Stimulated activated CD8-positive, alpha-beta memory T cell treated with anti-CD3 and anti-CD28 coated beads, Interleukin-12 subunit alpha, Interleukin-12 subunit beta, amount 100 ng/mL, for 24 hours (primary cell): ENCODE results near the gene SVIL.
"Not testable (repeated sequence)": the region's sequence is repeated elsewhere in the genome, so short reads cannot be mapped to it uniquely, and the experiment has no call there.

Experiments used
- DNase-seq: peaks from one replicate; pipeline ENCODE4 v3.0.0-alpha.2; 2020; ENCODE audit errors: extremely low read depth

Gene SVIL

DNA sequence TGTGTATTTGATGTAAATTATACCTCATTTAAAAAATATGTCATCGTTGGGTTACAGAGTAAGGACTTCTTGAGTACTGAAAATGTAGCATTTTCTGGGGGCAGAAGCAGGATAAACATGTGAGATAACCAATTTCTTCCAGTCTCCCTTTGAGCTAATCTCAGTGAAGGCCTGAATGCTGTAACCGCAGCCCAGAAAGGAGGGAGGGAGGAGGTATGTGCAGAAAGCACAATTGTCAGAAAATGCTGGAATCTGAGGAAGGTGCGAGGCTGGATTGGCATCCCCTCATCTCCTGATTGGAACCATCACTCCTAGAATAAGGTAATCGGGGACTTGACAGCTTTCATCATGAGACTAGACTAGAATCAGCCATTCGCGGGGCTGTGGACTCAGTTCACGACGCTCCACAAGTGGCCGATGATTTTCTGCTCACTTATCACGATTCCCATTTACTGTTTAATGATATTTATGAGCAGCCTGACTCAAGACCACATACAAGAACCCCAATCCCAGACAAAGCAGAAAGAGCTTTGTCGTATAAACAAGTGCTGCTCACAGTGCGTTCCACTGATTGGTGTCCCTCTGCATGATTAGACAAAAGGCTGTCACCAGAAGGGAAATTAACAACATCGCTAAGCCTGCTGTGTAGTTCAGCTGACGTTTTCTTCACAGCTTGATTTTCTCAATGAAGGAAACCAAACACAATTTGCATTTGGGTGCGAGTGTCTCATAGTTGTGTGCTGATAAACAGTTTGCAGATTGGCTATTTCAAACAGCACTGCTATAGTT lies 93.2 kb downstream of the SVIL start:
- no peak for DNase-seq

DNA sequence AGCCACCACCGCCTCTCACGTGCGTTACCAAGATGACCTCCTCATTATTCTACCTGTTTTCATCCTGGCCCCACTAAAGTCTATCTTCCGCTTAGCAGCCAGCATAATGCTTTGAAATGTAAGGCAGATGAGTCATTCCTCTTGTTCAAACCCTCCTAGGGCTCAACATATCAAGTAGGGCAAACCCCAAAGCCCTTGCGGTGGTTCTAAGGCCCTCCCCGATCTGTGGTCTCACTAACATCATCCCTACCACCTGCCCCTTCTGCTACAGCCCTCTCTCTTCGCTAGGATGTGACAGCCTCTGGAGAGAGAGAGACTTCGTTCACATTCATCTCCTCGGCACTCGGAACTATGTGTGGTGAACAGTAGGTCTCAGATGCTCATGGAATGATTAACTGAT lies 94.8 kb downstream of the SVIL start:
- no peak for DNase-seq

DNA sequence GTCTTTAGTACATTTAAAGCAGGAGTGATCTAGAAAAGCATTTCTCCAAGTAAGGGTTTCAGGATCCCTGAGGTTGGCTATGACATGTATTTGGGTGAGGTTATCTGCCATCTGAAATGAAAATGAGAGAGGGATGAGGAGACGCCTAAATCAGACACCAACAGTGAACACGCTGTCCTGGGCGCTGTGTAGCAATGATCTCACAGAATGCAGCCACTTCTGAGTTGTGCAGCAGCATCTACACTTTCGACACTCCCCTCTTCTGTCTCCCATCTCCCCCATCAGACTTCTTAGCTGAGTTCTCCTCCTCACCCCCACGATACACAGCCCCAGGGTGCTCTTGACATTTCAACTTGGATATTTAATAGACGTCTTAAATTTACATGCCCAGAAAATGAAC lies 95.4 kb downstream of the SVIL start:
- DNase-seq = no peak

DNA sequence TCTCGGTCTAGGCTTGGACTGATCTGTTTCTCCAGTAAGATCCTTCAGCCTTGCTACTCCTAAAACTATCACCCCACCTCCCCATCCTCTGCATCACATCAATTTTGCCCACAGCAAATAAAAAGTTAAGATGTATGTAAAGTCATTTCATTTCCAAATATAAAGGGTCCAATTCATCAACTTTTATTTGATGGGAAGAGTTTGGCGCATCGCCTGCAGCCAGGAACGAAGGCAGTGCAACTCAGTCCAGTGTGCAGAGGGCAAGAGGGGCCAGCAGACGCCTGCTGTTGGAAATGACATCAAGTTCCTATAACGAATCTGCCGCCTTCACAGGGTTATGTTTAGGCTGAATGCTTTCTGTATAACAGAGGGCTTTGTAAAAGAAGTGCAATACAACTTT lies 97.0 kb downstream of the SVIL start:
- no peak for DNase-seq

DNA sequence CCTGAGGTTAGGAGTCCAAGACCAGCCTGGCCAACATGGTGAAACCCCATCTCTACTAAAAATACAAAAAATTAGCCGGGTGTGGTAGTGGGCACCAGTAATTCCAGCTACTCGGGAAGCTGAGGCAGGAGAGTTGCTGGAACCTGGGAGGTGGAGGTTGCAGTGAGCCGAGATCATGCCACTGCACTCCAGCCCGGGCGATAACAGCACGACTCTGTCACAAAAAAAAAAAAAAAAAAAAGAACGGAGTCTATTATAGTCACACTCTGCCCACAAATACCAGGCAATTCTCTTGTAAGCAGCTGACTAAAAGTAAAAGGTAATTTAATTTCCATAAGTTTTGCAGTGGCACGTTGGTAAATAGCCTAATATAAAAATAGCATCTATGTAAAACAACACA lies 98.1 kb downstream of the SVIL start:
- DNase-seq = not testable (repeated sequence)

DNA sequence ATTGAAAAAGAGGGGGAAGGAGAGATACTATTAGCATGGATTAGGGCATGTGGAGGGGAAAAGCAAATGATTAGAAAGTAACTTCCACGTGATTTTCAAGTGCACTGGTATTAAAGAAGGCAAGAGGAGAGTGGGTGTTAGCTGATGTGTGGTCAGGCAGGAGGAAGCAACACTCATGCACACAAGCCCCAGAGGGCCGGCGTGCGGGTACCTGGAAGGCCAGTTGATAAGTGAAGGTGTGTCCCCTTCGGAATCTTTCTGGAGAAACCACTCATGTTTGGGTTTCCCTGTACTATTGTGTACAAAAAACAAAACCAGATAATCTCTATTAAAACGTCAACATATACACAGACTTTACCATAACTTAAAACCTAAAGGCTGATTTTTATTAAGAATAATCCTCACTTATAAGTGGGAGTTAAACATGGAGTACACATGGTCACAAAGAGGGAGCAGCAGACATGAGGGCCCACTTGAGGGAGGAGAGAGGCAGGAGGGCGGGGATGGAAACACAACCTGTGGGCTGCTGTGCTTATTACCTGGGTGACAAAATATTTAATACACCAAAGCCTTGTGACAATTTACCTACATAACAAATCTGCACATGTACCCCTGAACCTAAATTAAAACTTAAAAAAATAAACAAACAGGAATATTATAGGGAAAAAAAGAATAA lies 98.9 kb downstream of the SVIL start:
- no peak for DNase-seq

DNA sequence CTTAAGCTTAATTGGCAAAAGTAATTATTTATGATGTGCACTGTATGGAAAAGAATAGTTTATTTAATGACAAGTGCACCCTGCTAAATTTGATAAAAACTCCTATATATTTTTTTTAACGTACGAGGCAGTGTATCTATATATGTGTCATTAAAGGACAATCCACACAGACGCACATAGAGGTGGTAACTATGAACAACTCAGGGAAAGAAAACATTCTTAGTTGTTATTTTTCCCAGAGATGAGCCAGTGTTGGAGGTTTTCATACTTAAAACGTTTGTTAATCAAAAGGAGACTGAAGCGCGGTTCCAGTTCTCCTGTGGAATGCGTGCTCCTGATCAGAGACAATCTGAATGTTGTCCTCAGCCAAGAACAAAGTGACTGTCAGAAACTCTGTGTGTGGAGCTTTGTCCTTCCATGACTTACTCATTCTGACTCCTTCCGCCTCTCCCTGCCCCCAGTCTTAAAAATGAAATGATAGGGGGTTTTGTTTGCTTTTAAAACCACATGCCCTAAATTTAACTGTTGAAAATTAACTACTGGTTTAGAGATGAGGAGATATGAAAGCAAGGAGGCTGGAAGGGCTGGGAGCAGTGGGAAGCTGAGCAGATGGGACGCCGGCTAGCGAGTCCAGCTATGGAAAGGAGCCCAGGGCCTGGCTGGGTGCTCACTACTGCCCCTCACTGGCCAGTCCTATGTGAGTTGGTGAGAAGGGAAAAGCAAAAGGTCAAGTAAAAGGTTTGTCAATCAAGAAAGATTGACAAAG lies 99.6 kb downstream of the SVIL start:
- no peak for DNase-seq

DNA sequence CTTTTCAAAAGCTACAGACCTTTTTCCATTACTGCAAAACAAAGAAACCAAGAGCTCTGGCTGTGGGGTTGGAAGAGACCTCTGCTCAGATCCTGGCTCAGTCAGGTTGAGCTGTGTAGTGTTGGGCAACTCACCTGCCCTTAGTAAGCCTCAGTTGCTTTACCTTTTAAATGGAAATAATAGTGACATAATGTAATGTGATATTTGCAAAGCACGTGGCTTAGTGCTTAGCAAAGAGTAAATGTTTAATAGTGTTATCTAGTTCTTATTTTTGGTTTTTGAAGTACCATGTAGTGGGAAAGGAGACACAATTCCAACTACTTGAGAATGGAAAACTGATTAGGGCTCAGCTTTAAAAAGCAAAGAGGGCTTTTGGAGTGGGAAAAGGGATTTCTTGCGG lies 100.2 kb downstream of the SVIL start:
- DNase-seq = no peak

DNA sequence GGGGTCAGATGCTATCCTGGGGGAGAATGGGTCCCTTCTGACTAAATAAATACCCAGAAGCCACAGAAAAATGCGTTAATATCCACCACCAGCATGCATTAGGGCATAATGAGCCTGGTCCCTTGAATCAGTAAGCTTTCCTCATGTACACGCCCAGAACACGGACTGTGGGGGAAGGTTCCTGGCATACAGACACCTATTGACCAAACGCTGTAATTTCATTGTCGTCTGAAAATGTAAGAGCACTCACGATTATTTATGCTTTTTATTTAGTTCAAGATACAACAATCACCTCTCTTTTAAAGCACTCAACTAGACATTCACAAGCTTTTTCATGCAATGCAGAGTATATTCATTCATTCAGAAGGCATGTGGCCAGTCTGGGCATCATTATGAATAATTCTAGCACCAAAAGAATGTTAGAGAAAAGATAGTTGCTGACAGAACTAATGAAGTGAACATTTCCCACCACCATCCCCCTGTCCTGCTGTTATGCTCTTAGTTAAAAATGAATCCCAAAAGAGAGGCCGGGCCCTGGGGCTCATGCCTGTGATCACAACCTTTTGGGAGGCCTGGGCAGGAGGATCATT lies 101.0 kb downstream of the SVIL start:
- no peak for DNase-seq

DNA sequence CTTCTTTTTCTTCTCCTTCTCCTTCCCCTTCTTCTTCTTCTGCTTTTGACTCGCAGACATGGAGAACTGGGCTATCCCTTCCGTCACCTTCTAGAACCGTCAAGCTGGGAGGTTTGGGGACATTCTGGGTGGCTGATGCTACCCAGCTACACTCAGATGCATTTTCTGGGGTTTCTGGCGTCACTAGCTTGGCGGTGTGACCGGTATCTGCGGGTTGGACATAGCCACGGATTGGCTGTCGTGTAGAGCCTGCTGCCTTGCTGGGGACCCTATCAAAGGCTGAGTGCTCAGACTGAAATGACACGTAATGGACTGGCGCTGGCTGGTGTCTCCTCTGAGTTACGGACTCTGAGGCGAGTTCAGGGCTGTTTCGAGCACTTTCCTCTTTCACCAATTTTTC lies 101.7 kb downstream of the SVIL start:
- no peak for DNase-seq

DNA sequence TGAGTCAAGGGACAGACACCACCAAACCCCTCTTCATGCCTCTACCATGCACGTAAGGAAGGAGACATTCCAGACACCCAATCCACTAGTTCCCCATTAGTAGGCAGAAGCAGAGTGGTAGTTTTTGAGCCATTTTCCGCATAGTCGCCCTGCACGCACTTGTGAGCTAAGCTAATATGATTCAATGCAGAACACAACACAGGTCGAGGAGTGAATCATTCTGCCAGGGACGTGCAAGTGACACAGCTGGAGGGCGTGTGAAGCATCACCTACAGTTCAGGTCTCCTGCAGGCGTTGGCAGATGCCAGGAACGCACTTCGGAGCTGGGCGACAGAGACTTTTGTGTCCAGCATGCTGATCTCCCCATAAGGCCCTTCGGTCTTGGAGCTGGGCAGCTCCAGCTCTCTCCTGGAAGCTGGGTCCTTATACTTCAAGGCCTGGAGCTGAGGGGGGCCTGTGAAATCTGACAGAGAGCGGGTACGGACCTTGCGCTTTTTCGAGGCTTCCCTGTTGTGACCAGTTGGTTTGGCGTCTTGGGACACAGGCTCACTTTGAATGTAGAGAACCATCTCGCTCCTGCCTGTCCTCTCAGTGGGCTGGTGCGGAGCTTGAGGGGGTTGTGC lies 102.4 kb downstream of the SVIL start:
- DNase-seq = no peak

DNA sequence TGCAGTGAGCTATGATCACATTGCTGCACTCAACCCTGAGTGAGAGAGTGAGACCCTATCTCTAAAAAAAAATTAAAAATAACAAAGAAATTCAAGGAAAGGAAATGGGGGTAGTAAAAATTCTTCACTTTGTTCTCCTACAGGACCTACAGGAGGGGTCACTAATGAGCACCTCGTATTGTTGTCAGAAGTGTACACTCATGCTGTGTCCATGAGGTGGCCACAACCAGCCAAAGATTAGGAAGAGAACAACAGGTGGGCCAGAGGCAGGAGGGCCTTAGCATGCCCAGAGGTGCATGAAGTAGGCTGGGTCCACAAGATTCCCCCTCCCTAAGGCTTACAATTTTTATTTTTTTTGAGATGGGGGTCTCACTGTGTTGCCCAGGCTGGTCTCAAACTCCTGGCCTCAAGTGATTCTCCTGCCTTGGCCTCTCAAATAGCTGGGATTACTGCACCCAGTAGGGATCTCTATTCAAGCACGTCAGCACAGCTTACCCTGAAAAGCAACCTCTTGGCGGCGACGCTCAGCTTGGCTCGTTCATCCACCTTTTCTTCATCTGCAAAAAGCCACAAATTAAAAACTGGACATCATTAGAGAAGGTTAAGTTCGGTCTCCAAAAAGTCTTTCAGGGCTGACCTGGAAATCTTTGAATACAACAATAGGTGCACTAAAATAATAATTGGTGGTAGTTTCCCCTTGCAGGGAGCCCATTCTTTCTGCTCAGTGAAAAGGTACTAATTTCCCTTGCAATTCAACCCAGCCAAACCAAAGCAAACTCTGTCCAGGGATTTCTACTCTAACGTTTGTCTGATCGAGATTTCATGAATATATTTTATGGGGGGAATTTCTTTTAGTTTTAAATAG lies 104.4 kb downstream of the SVIL start:
- DNase-seq = no peak

DNA sequence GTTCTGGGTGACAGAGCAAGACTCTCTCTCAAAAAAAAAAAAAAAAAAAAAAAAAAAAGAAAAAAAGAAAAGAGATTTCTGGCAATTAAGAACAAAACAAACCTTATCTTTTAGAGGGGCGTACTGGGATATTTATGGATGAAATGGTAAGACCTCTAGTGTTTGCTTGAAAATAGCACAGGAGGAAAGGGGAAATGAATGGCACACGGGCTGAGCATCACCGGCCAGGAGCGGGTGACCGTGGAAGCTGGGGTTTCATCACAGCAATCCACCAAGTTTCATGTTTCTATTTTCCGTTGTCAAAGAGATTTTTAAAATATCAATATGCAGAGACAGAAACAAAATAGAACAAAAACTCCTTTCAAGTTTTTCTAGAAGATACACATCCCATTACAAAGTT lies 105.6 kb downstream of the SVIL start:
- no peak for DNase-seq

DNA sequence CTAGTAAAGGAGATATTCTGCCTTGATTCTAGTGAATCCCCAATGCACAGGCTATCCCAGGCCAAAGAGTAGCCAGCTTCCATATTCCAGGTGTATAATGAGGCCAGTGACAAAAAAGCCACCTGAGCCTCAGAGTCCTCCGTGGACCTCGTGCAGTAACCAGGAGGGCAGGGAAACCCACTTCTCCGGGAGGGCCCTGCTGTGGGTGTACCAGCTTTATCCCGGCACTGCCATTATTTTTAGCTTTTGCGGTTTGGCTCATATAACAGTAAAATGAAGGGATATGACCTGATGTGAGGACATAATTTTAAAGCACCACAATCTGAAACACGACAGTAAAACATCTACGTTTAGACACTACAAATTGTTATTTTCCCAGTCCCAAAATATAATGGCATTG lies 109.0 kb downstream of the SVIL start:
- DNase-seq = no peak

DNA sequence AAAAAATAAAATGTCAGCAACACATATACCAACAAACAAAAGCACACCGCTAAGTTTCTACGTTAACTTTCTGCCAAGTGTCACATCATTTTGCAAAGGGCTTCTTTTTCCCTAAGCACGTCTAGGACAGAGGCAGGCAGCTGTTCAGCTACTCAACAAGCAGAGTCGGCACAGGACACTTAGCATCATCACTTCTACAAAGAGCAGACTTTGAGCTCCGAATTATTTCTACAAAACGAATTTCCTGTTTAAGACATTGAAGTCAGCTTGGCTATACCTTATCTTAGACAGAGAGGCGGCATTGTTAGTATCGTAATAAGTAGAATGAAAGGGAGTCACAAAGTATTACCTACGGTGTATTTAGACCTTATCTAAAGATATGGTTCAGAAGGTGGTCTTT lies 110.1 kb downstream of the SVIL start:
- no peak for DNase-seq

DNA sequence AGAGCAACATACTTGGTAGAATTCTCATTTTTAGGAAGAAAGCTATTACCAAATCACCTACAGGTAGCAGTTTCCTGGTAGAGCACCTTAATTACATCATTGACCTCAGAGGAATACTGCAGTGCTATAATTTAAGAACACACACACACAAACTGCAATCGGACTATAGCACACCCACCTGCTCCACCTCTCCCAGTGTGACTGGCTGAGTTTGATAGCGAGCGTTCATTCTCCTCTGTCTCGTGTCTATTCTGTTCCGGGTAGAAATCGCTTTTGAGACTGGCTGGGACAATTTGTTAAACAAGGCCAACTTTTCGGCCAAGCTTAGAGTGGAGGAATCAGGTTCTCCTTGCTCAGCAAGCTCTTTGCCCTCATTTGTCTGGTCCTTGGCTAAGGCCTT lies 110.5 kb downstream of the SVIL start:
- no peak for DNase-seq

DNA sequence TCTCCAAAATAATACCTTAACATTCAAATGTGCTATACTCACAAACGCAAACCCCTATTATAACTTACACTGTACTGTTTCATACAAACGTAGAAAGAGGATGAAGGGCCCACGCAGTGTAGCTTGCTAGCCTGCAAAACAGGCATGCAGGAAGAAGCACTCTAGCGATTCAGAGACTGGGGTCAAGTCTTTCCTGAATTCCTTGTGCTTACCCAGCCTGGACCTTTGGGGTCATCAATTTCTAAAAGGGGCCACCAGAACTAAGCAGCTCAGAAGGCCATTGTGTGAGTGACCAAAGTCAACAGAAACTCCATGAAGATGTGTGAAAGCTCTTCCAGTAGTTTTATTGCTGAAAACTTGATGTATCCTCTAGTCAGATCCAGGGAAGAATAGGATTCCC lies 111.9 kb downstream of the SVIL start:
- DNase-seq = no peak

DNA sequence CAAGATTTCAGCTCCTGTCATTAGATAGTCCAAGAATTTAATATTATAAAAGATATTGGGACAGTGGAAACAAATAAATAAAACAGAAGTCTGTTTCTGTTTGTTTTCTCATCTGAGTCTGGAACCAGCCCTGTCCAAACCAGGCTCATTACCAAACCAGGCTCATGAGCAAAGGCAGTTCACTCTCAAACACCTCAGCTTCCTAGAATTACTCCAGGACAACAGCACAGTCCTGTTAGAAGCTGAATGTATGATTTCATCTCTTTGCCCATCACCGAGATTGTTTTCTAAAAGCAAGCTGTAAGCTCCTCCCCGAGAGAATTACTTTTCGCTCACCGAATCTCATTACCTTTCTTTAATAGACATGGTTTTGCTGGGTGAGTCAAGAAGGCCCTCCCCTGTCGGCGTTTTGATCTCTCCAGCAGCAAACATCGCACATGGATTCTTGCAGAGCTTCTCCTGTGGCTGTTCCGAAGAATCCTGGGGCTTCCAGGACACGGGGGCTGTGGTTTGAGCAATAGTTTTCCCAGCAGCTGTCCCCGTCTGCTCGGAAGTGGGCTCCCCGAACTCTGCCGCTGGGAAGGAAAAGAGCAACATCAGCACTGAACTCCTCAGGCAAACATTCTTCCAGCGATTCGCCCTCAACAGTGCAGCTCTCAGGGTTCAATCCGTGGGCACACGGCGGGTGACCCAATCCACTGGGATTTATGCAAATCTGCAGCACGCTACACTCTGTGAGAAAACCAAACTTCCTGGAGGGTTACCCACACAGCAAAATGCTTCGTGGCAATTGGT lies 112.5 kb downstream of the SVIL start:
- DNase-seq = no peak

DNA sequence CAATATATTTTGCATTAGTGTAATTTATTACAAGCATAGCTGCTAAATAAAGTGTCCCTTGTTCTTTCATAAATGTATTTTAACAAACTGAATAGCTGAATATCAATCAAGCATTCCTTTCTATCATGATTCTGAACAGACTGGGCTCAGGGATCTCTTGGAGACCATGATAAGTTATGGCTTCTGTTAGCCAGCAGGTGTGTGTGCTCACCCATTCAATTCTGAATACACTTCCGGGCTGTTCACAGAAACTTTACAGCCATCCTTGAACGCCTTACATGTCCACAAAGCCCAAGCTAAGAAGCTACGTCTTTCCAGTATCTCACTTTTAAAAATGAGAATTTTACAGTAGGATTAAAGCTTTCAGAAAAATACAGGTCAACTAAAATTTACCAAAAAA lies 115.1 kb downstream of the SVIL start:
- DNase-seq = no peak

DNA sequence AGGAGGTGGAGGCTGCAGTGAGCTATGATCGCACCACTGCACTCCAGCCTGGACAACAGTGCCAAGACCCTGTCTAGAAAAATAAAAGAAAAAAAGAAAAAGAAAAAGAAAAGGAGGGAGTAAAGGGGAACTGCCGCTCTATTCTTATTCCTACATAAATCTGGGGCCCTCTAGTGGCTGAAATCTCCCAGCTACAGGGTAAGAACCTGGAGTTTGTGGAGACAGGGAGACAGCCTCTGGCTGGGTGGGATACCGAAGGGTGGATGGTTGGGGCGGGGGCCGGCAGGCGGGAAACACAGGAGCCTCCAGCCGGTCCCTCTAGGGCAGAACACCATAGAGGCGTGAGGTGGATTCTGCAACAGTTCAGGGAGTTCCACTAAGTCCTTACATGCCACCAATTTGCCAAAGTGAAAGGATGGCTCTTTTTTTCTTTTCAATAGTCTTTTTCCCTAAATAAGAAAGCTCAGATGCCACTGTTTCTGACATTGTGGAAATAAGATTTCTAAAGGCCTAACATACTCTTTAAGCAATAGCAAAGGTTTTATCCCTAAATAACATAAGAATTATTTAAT lies 117.3 kb downstream of the SVIL start:
- no peak for DNase-seq
